ENCODE results near the gene DUOX1.
"Not testable (repeated sequence)": the region's sequence is repeated elsewhere in the genome, so short reads cannot be mapped to it uniquely, and the experiment has no call there.

DUOX1 gene

GRCh38 chr15:45121706-45122417, 7.9 kb upstream of the DUOX1 start:
- no peak for ATAC-seq

DNA sequence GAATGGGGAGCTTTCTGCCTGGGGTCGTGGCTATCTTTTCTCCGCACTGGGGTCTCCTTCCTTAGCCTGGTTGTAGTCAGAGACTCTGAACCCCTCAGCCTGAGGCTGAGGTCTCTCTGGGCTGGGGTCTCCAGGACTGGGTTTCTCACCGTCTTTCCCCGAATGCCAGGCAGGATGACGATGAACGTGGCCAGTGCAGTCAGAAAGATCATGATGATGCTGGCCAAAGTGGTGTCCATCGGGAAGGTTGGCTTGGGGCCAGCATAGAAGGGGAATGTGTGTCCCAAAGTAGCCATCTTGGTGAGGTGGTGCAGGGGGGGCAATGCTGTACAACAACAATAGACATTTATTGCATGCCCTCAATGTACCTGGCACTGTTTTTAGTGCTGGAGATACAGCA, 7.1 kb upstream of the DUOX1 start:
- no peak for ATAC-seq

DNA sequence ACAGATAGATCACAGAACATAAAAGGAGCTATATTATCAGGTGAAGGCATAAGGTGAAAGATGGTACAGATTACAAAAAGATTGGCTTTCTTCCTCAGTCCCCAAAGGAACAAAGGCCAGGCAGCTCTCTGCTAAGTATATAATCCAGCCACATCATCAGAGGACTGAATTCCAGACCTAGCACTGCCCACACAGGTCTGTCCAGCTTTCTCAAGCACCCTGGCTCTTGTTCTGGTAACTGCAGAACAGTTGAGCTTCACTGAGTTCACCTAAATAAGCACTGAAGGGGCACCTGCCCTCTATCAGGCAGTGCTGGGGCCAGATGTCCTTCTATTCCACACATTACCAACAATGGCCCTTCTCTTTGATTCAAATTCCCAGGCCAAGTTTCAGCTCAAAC, 6.4 kb upstream of the DUOX1 start:
- ATAC-seq = no peak

- peak; percentile 55 to 65 for ATAC-seq
Measured at GRCh38 chr15:45126535-45127158, 3.1 kb upstream of the DUOX1 start.

GRCh38 chr15:45128971-45129639, 689 bp upstream of the DUOX1 start:
- ATAC-seq = no peak

DNA sequence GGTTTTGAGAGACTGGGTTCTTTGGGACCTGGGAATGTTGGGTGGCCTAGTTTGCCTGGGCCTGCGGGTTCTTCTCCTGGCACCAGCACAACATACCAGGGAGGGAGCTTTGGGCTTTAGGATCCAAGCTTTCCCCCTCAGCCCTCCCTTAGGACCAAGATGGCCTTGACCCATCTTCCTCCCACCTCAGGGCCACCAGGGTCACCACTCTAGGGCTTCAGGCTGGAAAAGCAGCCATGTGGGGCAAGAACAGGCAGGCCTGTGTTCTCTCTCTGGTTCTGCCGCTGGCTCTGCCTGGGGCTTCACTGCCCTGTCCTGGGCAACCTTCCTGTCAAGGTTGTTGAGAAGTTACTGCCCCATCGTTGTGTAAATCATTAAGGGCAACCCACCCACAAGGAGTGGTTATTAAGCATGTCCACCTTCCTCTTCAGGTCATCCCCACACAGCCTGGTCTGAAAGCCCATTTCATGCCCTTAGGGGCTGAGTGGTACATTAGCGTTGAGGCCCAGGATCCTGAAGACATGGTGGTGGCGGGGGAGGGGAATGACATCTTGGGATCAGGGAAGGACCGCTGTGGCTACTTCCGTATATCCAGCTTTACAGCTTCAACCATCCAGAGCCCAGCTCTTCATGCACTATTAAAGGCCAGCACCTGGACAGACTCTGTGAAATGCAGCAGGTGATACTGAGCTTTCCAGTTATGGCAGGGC, 652 bp downstream of the DUOX1 start:
- no peak for ATAC-seq

- ATAC-seq = no peak
Measured at GRCh38 chr15:45131510-45131909, 1.7 kb downstream of the DUOX1 start.

DNA sequence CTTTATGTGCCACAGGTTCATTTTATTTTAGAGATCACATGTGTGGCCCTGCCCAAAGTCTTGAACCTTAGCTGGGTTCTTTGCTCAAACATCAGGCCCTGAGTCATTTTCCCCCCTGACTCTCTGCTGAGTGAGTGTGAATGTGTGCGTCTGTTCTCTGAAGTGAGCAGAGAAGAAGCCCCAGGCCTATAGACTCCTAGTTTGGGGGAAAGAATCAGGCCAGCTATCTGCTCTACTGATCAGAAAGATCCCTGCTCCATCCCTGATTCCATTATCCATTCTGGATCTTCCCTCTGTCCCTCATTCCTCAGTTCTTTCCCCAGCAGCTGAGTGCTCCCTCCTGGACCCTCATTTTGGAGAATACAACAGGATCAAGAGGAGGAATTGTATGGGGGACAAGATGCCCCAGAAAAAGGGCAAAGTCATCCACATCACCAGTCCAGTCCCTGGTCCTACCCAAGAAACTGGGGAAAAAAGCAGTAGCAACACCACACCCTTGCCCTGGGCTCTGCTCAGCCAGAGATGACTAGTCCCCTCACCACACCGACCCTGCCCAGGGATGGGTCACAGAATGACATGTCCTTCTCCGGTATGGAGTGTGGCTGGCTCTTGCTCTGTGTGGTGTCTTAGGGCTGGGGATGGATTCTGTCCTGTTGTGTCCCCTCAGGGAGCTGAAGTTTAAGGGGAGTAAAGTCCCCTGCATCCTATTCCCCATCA, 3.2 kb downstream of the DUOX1 start:
- no peak for ATAC-seq

DNA sequence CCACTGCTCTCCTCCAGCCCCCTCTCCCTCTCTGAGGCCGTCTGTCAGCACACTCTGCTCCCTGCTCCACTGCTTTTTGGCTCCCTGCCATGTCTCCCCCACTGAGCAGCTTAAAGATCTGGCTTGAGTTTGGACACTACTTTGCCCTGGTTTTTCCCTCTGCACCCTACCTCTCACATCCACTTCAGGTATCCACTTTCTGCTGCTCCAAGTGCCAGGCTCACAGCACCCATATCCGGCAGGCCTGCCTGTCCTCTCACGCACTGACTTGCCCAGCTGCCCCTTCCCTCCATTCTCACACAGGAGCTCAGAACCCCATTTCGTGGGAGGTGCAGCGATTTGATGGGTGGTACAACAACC, 3.7 kb downstream of the DUOX1 start:
- ATAC-seq = no peak

DNA sequence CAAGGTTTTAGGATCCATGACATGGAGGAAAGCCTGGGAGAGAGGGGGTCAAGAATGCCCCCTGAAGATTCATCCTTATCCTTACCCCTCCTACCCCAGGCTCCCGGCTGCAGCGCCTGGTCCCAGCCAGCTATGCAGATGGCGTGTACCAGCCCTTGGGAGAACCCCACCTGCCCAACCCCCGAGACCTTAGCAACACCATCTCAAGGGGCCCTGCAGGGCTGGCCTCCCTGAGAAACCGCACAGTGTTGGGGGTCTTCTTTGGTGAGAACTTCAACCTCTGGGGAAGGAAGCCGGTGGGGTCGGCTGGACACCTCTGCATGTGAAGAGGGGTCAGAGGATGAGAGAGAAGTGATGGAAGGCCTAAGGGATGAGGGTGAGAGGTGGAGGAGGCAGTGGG, 4.3 kb downstream of the DUOX1 start:
- no peak for ATAC-seq

GRCh38 chr15:45134682-45135604, 5.1 kb downstream of the DUOX1 start:
- peak; percentile 31 to 38 for ATAC-seq

DNA sequence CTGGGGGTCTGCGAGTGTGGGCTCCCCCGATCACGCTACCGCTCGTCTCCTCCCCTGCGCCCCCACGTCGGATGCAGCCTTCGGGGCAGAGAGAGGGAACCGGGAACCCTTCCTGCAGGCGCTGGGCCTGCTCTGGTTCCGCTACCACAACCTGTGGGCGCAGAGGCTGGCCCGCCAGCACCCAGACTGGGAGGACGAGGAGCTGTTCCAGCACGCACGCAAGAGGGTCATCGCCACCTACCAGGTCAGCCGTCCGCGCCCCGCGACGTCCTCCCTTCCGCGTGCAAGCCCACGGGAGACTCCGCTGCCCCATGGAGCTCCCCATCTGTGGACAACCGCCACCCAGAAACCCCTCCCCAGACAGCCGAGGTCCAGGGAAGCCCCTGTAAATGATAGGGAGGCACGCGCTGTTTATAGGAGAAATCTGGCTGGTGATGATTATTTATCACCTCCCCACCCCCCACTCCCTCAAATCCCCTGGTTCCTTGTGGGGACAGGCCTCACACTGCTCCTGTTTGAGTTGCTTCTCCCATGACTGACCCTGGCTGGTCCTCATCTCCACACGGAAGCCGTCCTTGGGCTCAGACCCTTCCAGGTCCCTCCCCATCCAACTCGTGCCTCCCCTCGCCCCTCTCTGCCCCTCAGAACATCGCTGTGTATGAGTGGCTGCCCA, 6.0 kb downstream of the DUOX1 start:
- ATAC-seq = not testable (repeated sequence)

GRCh38 chr15:45136378-45136764, 6.6 kb downstream of the DUOX1 start:
- no peak for ATAC-seq

- ATAC-seq = no peak
Measured at GRCh38 chr15:45137703-45138102, 7.9 kb downstream of the DUOX1 start.

DNA sequence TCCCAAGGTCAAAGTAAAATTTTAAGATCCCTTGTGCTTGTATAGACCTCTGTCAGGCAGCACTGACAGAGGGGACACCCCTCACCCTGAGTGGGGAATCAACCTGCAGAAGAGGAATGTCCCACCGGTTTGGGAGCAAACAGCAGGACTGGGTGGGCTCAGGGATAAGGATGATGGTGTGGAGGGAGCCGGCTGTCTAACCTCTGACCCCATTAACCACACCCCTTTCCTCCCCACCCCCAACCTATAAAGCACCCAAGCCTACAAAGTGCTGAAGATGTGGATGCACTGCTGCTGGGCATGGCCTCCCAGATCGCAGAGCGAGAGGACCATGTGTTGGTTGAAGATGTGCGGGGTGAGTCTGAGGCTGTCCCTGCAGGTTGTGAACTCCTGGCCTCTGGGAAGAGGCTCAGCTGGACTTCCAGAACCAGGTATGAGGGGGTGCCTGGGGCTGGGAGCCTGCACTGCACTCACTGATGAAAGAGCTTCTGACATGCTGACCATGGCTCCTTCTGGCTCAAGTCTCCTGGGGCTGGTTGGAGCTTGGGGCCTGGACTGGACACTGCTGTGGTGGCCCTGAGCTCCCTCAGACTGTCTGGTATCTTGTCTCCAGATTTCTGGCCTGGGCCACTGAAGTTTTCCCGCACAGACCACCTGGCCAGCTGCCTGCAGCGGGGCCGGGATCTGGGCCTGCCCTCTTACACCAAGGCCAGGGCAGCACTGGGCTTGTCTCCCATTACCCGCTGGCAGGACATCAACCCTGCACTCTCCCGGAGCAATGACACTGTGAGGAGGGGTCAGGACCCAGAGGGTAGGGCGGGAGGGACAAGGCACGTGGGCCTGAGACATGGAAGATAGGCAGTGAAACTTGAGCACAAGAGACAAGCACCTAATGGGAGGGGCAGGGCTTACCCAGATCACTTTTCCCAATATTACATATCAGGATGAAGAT, 9.3 kb downstream of the DUOX1 start:
- no peak for ATAC-seq

- ATAC-seq = no peak
Measured at GRCh38 chr15:45139770-45140169, 10.0 kb downstream of the DUOX1 start.

DNA sequence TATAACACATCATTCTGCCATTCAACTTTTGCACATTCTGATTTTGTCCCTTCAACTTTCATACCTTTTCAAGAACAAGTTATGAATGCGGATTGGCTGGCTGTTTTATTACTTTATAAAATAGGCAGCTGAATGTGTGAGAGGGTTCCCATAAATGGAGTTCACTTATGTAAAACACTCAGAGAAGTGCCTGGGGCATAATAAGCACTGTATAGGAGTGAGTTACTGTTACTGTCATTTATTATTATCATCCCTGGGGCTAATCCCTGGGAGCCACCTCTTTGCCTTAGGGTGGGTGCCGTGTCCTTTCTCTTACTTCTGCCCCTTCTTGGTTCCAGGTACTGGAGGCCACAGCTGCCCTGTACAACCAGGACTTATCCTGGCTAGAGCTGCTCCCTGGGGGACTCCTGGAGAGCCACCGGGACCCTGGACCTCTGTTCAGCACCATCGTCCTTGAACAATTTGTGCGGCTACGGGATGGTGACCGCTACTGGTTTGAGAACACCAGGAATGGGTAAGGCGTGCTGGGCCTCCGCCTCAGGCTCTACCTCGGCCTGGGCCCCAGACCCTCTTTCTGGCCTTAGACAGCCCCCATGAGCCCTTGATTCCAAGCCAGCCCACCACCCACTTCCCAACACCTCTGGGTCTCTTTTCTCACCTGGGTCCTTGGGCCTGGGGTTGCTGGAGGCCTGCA, 10.9 kb downstream of the DUOX1 start:
- no peak for ATAC-seq

GRCh38 chr15:45141386-45141785, 11.6 kb downstream of the DUOX1 start:
- no peak for ATAC-seq

DNA sequence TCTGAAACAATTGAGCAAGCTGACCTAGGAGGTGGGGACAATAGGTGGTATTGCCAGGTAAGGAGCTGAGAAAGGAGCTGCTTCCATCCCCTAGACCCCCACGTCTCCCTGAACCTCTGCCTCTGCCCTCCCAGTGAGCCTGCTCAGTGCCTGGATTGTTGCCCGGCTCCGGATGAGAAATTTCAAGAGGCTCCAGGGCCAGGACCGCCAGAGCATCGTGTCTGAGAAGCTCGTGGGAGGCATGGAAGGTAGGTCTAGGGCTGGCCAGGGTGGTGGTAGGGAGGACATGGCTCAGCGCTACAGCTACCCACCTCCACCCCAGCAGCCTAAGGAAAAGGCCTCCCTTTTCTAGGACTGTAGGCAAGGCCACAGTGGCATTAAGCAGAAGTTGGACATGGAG, 13.3 kb downstream of the DUOX1 start:
- no peak for ATAC-seq
